DND-41 (cell line): Measurements from ENCODE around the gene MT1G.
A peak's percentile ranks its signal among the peaks of the same experiment; 100 is the strongest.

Experiments used
- ATAC-seq: fragments of 200-7000 bp; cut with Tn5 transposase; 3 replicates; pipeline ENCODE4 v1.9.1; 2021; ENCODE audit warnings: low read depth; ENCODE audit not compliant: insufficient read depth
- DNase-seq: peaks from one replicate; pipeline ENCODE4 v3.0.0-alpha.2; 2020
- H2AFZ ChIP-seq: 2 replicates; pipeline ENCODE4 v1.6.0; 2012; ENCODE audit warnings: low read depth, low read length
- H3K27ac ChIP-seq: 2 replicates; pipeline ENCODE4 v1.5.1; 2012; ENCODE audit warnings: low read length, inconsistent platforms
- H3K27me3 ChIP-seq: fragments of 200-600 bp; sonication (generic); 2 replicates; pipeline ENCODE4 v1.6.0; 2012; ENCODE audit warnings: low read length, mild to moderate bottlenecking, inconsistent platforms; ENCODE audit not compliant: insufficient read depth, poor library complexity
- H3K36me3 ChIP-seq: 2 replicates; pipeline ENCODE4 v1.5.1; 2012; ENCODE audit warnings: low read length, inconsistent platforms; ENCODE audit not compliant: insufficient read depth
- H3K4me1 ChIP-seq: 2 replicates; pipeline ENCODE4 v1.5.1; 2012; ENCODE audit warnings: mild to moderate bottlenecking, low read length; ENCODE audit not compliant: insufficient read depth
- H3K4me2 ChIP-seq: 2 replicates; pipeline ENCODE4 v1.6.0; 2012; ENCODE audit warnings: mild to moderate bottlenecking, moderate library complexity, low read length, inconsistent platforms; ENCODE audit not compliant: insufficient read depth
- H3K4me3 ChIP-seq, 2 experiments: fragments of 200-600 bp in 1 of 2; shearing (Covaris generic) in 1 of 2; 2 replicates each; pipeline ENCODE4 v1.5.1; 2012 to 2016; ENCODE audit warnings: inconsistent platforms in 2 of 2, low read length in 2 of 2, mild to moderate bottlenecking in 2 of 2, low read depth in 1 of 2, moderate library complexity in 1 of 2
- H3K79me2 ChIP-seq: 2 replicates; pipeline ENCODE4 v1.6.0; 2012; ENCODE audit warnings: low read length, inconsistent platforms; ENCODE audit not compliant: insufficient read depth
- H3K9ac ChIP-seq: 2 replicates; pipeline ENCODE4 v1.6.0; 2012; ENCODE audit warnings: low read depth, mild to moderate bottlenecking, inconsistent platforms, low read length, moderate library complexity
- H3K9me3 ChIP-seq: 2 replicates; pipeline ENCODE4 v1.5.1; 2012; ENCODE audit warnings: low read length, moderate library complexity, mild to moderate bottlenecking, inconsistent platforms; ENCODE audit not compliant: insufficient read depth, severe bottlenecking
- H4K20me1 ChIP-seq: 2 replicates; pipeline ENCODE4 v1.6.0; 2012; ENCODE audit warnings: low read length; ENCODE audit not compliant: insufficient read depth
- CTCF ChIP-seq: IDR thresholded peaks from 2 replicates; pipeline ENCODE4 v1.5.1; 2012; ENCODE audit warnings: borderline replicate concordance, low read length, moderate library complexity, mild to moderate bottlenecking; ENCODE audit not compliant: poor library complexity, severe bottlenecking; ENCODE audit errors: extremely low read depth
- EZH2 ChIP-seq: IDR thresholded peaks from 3 replicates; pipeline ENCODE4 v1.6.1; 2012; ENCODE audit warnings: borderline replicate concordance, low read depth, mild to moderate bottlenecking, moderate library complexity, low read length, inconsistent platforms; ENCODE audit not compliant: severe bottlenecking

MT1G gene

DNA sequence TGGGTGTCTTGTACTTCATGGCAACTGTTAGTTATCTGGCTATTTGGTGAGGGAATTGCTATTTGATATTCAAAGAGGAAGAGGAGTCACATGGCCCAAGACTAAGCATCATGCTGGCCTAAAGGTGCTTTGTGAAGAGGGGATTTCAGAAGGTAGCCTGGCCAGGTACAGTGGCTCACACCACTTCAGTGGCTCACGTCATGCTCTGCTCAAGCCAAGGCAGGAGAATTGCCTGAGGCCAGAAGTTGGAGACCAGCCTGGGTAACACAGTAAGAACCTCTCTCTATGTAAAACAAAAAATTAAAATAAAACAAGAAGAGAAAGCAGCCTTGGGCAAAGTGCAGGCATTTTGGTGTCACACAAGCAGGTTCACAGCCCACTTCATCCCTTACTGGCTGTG, 22.6 kb downstream of the MT1G start:
- H3K36me3 ChIP-seq = no peaks in the 10 kb centered on the region
- no peak overlapping the region for H3K9ac ChIP-seq
- no peak overlapping the region for H3K27ac ChIP-seq
- H3K4me1 ChIP-seq = no peaks in the 10 kb centered on the region
- no peak overlapping the region for H3K4me2 ChIP-seq
- DNase-seq (no peak), ATAC-seq (no peak)
- no peak overlapping the region for H3K4me3 ChIP-seq
- H3K27me3 ChIP-seq = peaks cover 47% of the 10 kb centered on the region
- H3K9me3 ChIP-seq = no peaks in the 10 kb centered on the region
- no peaks in the 10 kb centered on the region for H4K20me1 ChIP-seq
- no peak for TF ChIP-seq CTCF
- no peak for TF ChIP-seq EZH2
- no peak overlapping the region for H2AFZ ChIP-seq
- no peaks in the 10 kb centered on the region for H3K79me2 ChIP-seq

GRCh38 chr16:56643833-56644232, 24.0 kb downstream of the MT1G start:
- no peaks in the 10 kb centered on the region for H3K79me2 ChIP-seq
- H2AFZ ChIP-seq = no peak overlapping the region
- TF ChIP-seq CTCF = no peak
- TF ChIP-seq EZH2 = no peak
- no peaks in the 10 kb centered on the region for H3K4me1 ChIP-seq
- H3K27me3 ChIP-seq = peaks cover 48% of the 10 kb centered on the region
- H3K4me3 ChIP-seq = no peak overlapping the region
- no peak for DNase-seq
- H3K9ac ChIP-seq = no peak overlapping the region
- H3K27ac ChIP-seq = no peak overlapping the region
- no peaks in the 10 kb centered on the region for H3K36me3 ChIP-seq
- no peak overlapping the region for H3K4me2 ChIP-seq
- H4K20me1 ChIP-seq = no peaks in the 10 kb centered on the region
- ATAC-seq = no peak
- H3K9me3 ChIP-seq = no peaks in the 10 kb centered on the region

DNA sequence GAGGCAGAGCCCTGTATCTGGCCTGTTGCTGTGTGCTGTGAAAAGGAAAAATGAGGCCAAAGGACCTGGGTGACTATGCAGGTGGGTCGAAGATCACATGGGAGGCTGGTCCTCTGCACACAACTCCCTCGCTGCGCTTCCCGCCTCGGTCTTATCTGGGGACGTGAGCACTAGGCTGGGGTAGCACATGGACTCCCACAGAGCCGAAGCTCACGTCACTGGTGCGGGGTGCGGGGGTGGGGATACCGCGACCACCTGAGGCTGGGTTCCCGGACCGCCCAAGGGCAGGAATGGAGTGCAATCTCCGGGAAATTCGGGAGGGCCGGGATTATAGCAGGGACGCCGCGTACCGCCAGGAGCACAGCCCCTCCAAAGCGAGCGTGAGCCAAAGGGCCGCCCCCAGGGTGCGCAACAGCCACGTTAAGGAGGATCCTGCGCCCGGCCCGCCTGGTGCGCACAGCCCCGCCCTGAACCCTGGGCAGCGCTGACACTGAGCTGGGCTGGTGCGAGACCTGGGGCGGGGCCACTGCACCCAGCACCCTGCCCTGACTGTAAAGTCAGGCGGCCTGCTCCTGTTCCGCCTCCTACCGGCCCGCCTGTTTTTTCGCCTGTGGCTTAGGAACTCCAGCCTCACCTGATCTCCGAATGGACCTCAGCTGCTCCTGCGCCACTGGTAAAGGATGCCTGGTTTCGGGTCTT, 24.6 kb downstream of the MT1G start:
- Histone ChIP-seq H3K79me2 (no peaks in the 10 kb centered on the region), H2AFZ (no peak overlapping the region), H3K27ac (no peak overlapping the region), H3K9ac (no peak overlapping the region), H3K4me1 (no peaks in the 10 kb centered on the region), H3K9me3 (no peaks in the 10 kb centered on the region), H3K36me3 (no peaks in the 10 kb centered on the region), H3K4me3 (no peak overlapping the region), H4K20me1 (no peaks in the 10 kb centered on the region), H3K4me2 (no peak overlapping the region), H3K27me3 (peaks cover 49% of the 10 kb centered on the region)
- ATAC-seq (peak; percentile 97), DNase-seq (peak; percentile 57)
- TF ChIP-seq CTCF (no peak), EZH2 (peak; percentile 36)
